K562 (cell line): ENCODE measurements around the gene CEP350. TPM values are rescaled to one million over a fixed set of nuclear protein-coding genes. Genes with fewer than 3 reads are reported as not detected.

Experiments
- ATAC-seq: fragments of 200-7000 bp; cut with Tn5 transposase; 3 replicates; pipeline ENCODE4 v1.9.1; 2020; ENCODE audit warnings: moderate library complexity
- BruUV-seq: library from RNA; stranded (reverse); fragments of 400-500 nt; replicated peaks from 2 replicates; lab custom pipeline; 2021; lab: Mats Ljungman, UMichigan
- CTCF ChIA-PET: fragments of 300-600 bp; formaldehyde crosslinking; extraction: SDS; loops from one replicate; lab custom pipeline; 2021; ENCODE audit warnings: low intra/inter-chr PET ratio; lab: Yijun Ruan, JAX
- POLR2A ChIA-PET: fragments of 300-600, 350-650 bp; sonication (Branson Sonifier 250); formaldehyde crosslinking; extraction: SDS; loops from one replicate; lab custom pipeline; 2021; ENCODE audit warnings: antibody characterized with exemption, inconsistent platforms; lab: Yijun Ruan, JAX
- DNase-seq, 4 experiments: peaks; one replicate each; pipeline versions ENCODE4 v3.0.0 to v3.0.0-alpha.2; 2011 to 2018; ENCODE audit warnings: low spot score in 3 of 4, mixed read lengths in 3 of 4; ENCODE audit errors: extremely low read depth in 1 of 4
- FAIRE-seq: peaks from 2 replicates; lab custom pipeline; 2011; peaks lifted over from hg19 to GRCh38; lab: Jason Lieb, UNC
- H2AFZ ChIP-seq: 2 replicates; pipeline ENCODE4 v1.6.0; 2011; ENCODE audit warnings: low read depth, low read length, control low read depth, inconsistent platforms
- H3K27ac ChIP-seq: fragments of 200-600 bp; 3 replicates; pipeline ENCODE4 v1.8.0; 2011; ENCODE audit warnings: low read depth, mild to moderate bottlenecking, control low read depth, inconsistent platforms, low read length, moderate library complexity, mixed read lengths; ENCODE audit errors: extremely low read depth
- H3K27me3 ChIP-seq, 2 experiments: fragments of 300-600 bp in 1 of 2; 2 replicates in 1 of 2; 3 replicates in 1 of 2; pipeline versions ENCODE4 v1.6.0 to v1.8.0; 2011; ENCODE audit warnings: inconsistent platforms in 2 of 2, low read length in 2 of 2, mild to moderate bottlenecking in 1 of 2, mixed read lengths in 1 of 2, moderate library complexity in 1 of 2; ENCODE audit not compliant: control insufficient read depth in 2 of 2, insufficient read depth in 2 of 2
- H3K36me3 ChIP-seq: fragments of 300-600 bp; 3 replicates; pipeline ENCODE4 v1.8.0; 2011; ENCODE audit warnings: mild to moderate bottlenecking, low read length, inconsistent platforms; ENCODE audit not compliant: control insufficient read depth, insufficient read depth
- H3K4me1 ChIP-seq, 2 experiments: fragments of 200-600 bp in 1 of 2; replicated peaks in 1 of 2; 2 replicates in 1 of 2; 3 replicates in 1 of 2; pipeline versions ENCODE4 v1.5.1 to v1.8.0; 2011; ENCODE audit warnings: inconsistent platforms in 2 of 2, low read length in 2 of 2, mild to moderate bottlenecking in 1 of 2, mixed read lengths in 1 of 2, moderate library complexity in 1 of 2; ENCODE audit not compliant: control insufficient read depth in 2 of 2, insufficient read depth in 2 of 2
- H3K4me2 ChIP-seq: 2 replicates; pipeline ENCODE4 v1.6.1; 2011; ENCODE audit warnings: low read length, control low read depth, inconsistent platforms, mixed read lengths; ENCODE audit not compliant: insufficient read depth
- H3K4me3 ChIP-seq: fragments of 200-600 bp; sonication (generic), shearing (Covaris generic); 2 replicates; pipeline ENCODE4 v1.5.1; 2016; ENCODE audit warnings: control low read depth, inconsistent platforms
- H3K79me2 ChIP-seq: fragments of 200-600 bp; 3 replicates; pipeline ENCODE4 v1.8.0; 2011; ENCODE audit warnings: low read length, inconsistent platforms; ENCODE audit not compliant: control insufficient read depth, insufficient read depth
- H3K9ac ChIP-seq, 2 experiments: 2 replicates each; pipeline versions ENCODE4 v1.6.0 to v1.6.1; 2011; ENCODE audit warnings: low read depth in 2 of 2, low read length in 2 of 2, control low read depth in 1 of 2, inconsistent platforms in 1 of 2, mild to moderate bottlenecking in 1 of 2, mixed read lengths in 1 of 2; ENCODE audit not compliant: insufficient read depth in 1 of 2
- H3K9me1 ChIP-seq: one replicate; pipeline ENCODE4 v1.6.0; 2011; ENCODE audit warnings: inconsistent platforms, mild to moderate bottlenecking, low read length, moderate library complexity; ENCODE audit not compliant: control insufficient read depth, insufficient read depth
- H3K9me3 ChIP-seq: replicated peaks from 2 replicates; pipeline ENCODE4 v1.5.1; 2011; ENCODE audit warnings: low read depth, low read length, inconsistent platforms; ENCODE audit not compliant: control insufficient read depth, insufficient read depth
- H4K20me1 ChIP-seq: replicated peaks from 2 replicates; pipeline ENCODE4 v1.6.1; 2011; ENCODE audit warnings: low read length, inconsistent platforms, mixed read lengths; ENCODE audit not compliant: control insufficient read depth, insufficient read depth
- C11orf30 ChIP-seq: fragments of 450-650 bp; IDR thresholded peaks from 2 replicates; pipeline ENCODE4 v1.6.1; 2016; ENCODE audit warnings: low read depth, mild to moderate bottlenecking
- HMG20A ChIP-seq: fragments of 450-650 bp; formaldehyde crosslinking; conservative IDR thresholded peaks from 2 replicates; pipeline ENCODE4 v1.4.0; 2020; ENCODE audit warnings: mild to moderate bottlenecking, mixed read lengths
- SAP30 ChIP-seq: fragments of 200-600 bp; sonication (generic); IDR thresholded peaks from 2 replicates; pipeline ENCODE4 v1.6.1; 2012; ENCODE audit warnings: borderline replicate concordance, low read depth, mild to moderate bottlenecking, moderate library complexity, low read length, control low read depth, inconsistent platforms; ENCODE audit not compliant: insufficient read depth, poor library complexity, severe bottlenecking
- TOE1 ChIP-seq, 2 experiments: fragments of 450-650 bp in 1 of 2; sonication (generic) in 1 of 2; formaldehyde crosslinking in 1 of 2; IDR thresholded peaks; 2 replicates each; pipeline versions ENCODE4 v1.7.1 to v1.8.0; 2016 to 2022; ENCODE audit warnings: borderline replicate concordance in 2 of 2, mild to moderate bottlenecking in 2 of 2, antibody characterized with exemption in 1 of 2, inconsistent platforms in 1 of 2, low read depth in 1 of 2, missing genetic modification reagents in 1 of 2, moderate library complexity in 1 of 2
- TRIM25 ChIP-seq: fragments of 450-650 bp; IDR thresholded peaks from 2 replicates; pipeline ENCODE4 v1.7.0; 2016; ENCODE audit warnings: borderline replicate concordance
- ZFPM2 ChIP-seq: fragments of 250-450 bp; sonication (Bioruptor Pico); IDR thresholded peaks from 2 replicates; pipeline ENCODE4 v1.5.1; 2022; ENCODE audit warnings: mild to moderate bottlenecking
- ZNF311 ChIP-seq: fragments of 250-450 bp; sonication (Bioruptor Pico); IDR thresholded peaks from 2 replicates; pipeline ENCODE4 v1.4.0; 2020; ENCODE audit warnings: mild to moderate bottlenecking, moderate library complexity
- ZNF561 ChIP-seq: fragments of 450-650 bp; formaldehyde crosslinking; conservative IDR thresholded peaks from 2 replicates; pipeline ENCODE4 v1.4.0; 2020; ENCODE audit warnings: mild to moderate bottlenecking, moderate library complexity
- WGBS: fragments of 100-300 bp; shearing (Covaris generic); methylation state at CpG from one replicate; pipeline ENCODE4 v1.1.6; 2016; ENCODE audit warnings: low coverage, mixed read lengths; ENCODE audit not compliant: insufficient coverage; ENCODE audit errors: missing lambda C conversion rate; 5-methylcytosine and 5-hydroxymethylcytosine counted together
- in situ Hi-C: fragments of 300-500 bp; cut with MboI; formaldehyde crosslinking; loops from 4 replicates; pipeline ENCODE4 v1.15.0; 2018; ENCODE audit warnings: inconsistent platforms, mixed read lengths
- intact Hi-C: fragments of 100-400 bp; cut with micrococcal nuclease; formaldehyde crosslinking; loops from 2 replicates; pipeline ENCODE4 v1.14.2; 2022
- polyA plus RNA-seq, 8 experiments: library from polyadenylated mRNA; depleted of rRNA in 4 of 8; stranded (reverse) in 5 of 8; unstranded in 3 of 8; fragments of >200 nt; fragmentation: Nextera tagmentation in 2 of 8; fragmentation: Illumina TruSeq in 1 of 8; extraction: Ambion mirVana in 2 of 8; extraction: Trizol in 1 of 8; gene quantifications; 2 replicates each; pipeline versions ENCODE4 v1.2.1 to v1.2.3, GENCODE V29; 2011 to 2014; ENCODE audit warnings: inconsistent platforms in 1 of 8, missing spikeins in 1 of 8
- total RNA-seq, 7 experiments: library from RNA; depleted of rRNA in 6 of 7; stranded (reverse); fragments of >200 nt in 6 of 7; fragmentation: Illumina TruSeq in 2 of 7; extraction: Trizol in 2 of 7; gene quantifications; 2 replicates each; pipeline versions ENCODE4 v1.2.1 to v1.2.3, GENCODE V29; 2011 to 2021; ENCODE audit warnings: low replicate concordance in 1 of 7
- TF ChIP-seq, protein P1 (sequence below): fragments of 250-450 bp; sonication (Bioruptor Pico); IDR thresholded peaks from 2 replicates; pipeline ENCODE4 v1.8.0; 2022; ENCODE audit warnings: moderate library complexity, mild to moderate bottlenecking, inconsistent platforms
- TF ChIP-seq, protein P2 (sequence below): IDR thresholded peaks from 2 replicates; pipeline ENCODE4 v1.6.1; 2012; ENCODE audit warnings: low read depth, low read length, improper control_type of control experiment, borderline replicate concordance

The CEP350 gene
- total and polyA plus RNA-seq, 9 of the 15 experiments (the other 6 are each of a cell fraction or from before 2014, with no cell fraction given), result 8.3 to 64.3 (median 28.0) TPM

GRCh38 chr1:180029524-180030135, 75.0 kb downstream of the CEP350 start:
- no TSS peak for BruUV-seq
- Histone ChIP-seq H4K20me1 (no peaks in the 10 kb centered on the region), H3K27ac (no peak overlapping the region), H3K36me3 (peaks cover 52% of the 10 kb centered on the region), H3K4me2 (no peak overlapping the region), H3K9ac (no peak overlapping the region), H3K9me1 (no peaks in the 10 kb centered on the region), H3K79me2 (no peaks in the 10 kb centered on the region), H3K4me1 (no peaks in the 10 kb centered on the region; a peak in 1 of 5 replicates), H2AFZ (no peak overlapping the region), H3K27me3 (no peaks in the 10 kb centered on the region), H3K9me3 (no peaks in the 10 kb centered on the region), H3K4me3 (no peak overlapping the region)
- FAIRE-seq, result no peak
- ChIA-PET POLR2A (no interaction called here), CTCF (no interaction called here)
- ATAC-seq, result no peak
- no peak for DNase-seq
- intact Hi-C loops (loop anchor here (10.0 kb wide), 1 partner anchor 145 kb away; no protein-coding TSS in a partner anchor), in situ Hi-C loops (no loop called here)
- 78% methylated on average over 7 of the region's 7 CpGs for WGBS
- TF ChIP-seq C11orf30 (0 out of 2 replicates have a peak, but pooled peaks have one; percentile 9), ZNF561 (CRISPR knock-in tag) (no peak)

GRCh38 chr1:180031664-180032063, 77.1 kb downstream of the CEP350 start:
- Histone ChIP-seq H3K9me3 (no peaks in the 10 kb centered on the region), H3K9me1 (no peaks in the 10 kb centered on the region), H3K9ac (no peak overlapping the region), H3K36me3 (peaks cover 63% of the 10 kb centered on the region), H4K20me1 (no peaks in the 10 kb centered on the region), H3K27ac (no peak overlapping the region), H3K4me3 (no peak overlapping the region), H3K4me1 (no peaks in the 10 kb centered on the region; a peak in 1 of 5 replicates), H2AFZ (no peak overlapping the region), H3K79me2 (no peaks in the 10 kb centered on the region), H3K4me2 (no peak overlapping the region), H3K27me3 (no peaks in the 10 kb centered on the region)
- 88% methylated on average over 1 of the region's 1 CpG for WGBS
- no peak for ATAC-seq
- ChIA-PET POLR2A (interaction anchor here (0.9 to 1.2 kb wide), 2 partner anchors 11 to 22 kb away, joined by 3 read pairs; no protein-coding TSS in a partner anchor), CTCF (no interaction called here)
- BruUV-seq, result no TSS peak
- intact Hi-C loops (loop anchor here (10.0 kb wide), 1 partner anchor 143 kb away; no protein-coding TSS in a partner anchor), in situ Hi-C loops (no loop called here)
- no peak for FAIRE-seq
- no peak for DNase-seq
- no peak for TF ChIP-seq TOE1 (IDR thresholded peaks at IDR 0.05; ENCODE audit: borderline replicate concordance)
- TF ChIP-seq TOE1 (CRISPR knock-in tag; IDR thresholded peaks at IDR 0.05; ENCODE audit: borderline replicate concordance, low read depth), result no peak
- no peak for TF ChIP-seq HMG20A (CRISPR knock-in tag)
- no peak for TF ChIP-seq SAP30
- no peak for TF ChIP-seq ZNF311 (CRISPR knock-in tag)
- TF ChIP-seq, protein P1, sequence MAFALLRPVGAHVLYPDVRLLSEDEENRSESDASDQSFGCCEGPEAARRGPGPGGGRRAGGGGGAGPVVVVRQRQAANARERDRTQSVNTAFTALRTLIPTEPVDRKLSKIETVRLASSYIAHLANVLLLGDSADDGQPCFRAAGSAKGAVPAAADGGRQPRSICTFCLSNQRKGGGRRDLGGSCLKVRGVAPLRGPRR (CRISPR knock-in tag), result no peak
- TF ChIP-seq, protein P2, sequence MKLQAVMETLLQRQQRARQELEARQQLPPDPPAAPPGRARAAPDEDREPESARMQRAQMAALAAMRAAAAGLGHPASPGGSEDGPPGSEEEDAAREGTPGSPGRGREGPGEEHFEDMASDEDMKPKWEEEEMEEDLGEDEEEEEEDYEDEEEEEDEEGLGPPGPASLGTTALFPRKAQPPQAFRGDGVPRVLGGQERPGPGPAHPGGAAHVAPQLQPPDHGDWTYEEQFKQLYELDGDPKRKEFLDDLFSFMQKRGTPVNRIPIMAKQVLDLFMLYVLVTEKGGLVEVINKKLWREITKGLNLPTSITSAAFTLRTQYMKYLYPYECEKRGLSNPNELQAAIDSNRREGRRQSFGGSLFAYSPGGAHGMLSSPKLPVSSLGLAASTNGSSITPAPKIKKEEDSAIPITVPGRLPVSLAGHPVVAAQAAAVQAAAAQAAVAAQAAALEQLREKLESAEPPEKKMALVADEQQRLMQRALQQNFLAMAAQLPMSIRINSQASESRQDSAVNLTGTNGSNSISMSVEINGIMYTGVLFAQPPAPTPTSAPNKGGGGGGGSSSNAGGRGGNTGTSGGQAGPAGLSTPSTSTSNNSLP, result no peak
- TF ChIP-seq TRIM25, result no peak
- TF ChIP-seq ZFPM2 (CRISPR knock-in tag), result no peak
